CD4-positive, alpha-beta T cell treated with Interleukin-17A for 1 hour (primary cell): ENCODE results near the gene DHRS7B.
A peak's percentile ranks its signal among the peaks of the same experiment; 100 is the strongest.
"Not testable (repeated sequence)": the region's sequence is repeated elsewhere in the genome, so short reads cannot be mapped to it uniquely, and the experiment has no call there.

Source experiments
- DNase-seq: peaks from one replicate; pipeline ENCODE4 v3.0.0-alpha.2; 2020

The DHRS7B gene

DNA sequence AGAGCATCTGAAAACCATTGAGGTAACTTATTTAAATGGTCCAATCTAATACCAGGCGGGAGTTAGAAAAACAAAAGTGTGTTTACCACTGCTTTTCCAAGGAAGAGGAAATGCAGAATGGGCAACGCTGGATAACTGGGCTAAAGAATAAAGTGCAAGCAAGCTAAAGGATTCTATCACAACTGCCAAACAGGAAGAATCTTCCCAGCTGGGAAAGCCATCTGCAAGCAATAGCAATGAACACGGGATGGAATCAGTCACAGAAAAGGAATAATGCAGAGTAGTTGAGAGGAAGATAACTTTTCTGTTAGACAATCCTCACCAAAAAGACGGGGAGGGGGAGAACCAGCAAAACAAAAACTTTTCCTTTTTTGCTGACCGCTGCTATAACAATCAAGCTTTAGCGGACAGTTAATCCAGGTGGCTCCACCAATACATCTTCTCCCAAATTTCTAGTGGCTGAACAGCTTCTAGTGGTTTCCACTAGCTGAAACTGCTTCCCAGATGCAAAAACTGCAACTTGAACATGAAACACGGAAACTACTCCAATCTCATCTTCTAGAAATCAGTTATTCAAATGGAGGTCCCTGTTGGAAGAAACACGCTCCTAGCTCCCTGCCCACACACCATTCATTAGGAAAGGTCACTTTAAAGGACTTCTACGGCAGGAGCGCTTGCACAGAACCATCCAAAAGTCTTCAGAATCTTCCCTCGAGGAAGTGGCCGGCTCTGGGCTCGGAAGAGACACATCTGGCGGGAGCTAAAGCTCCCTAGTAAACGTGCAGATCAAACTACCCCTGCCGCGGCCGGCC, 86.3 kb downstream of the DHRS7B start:
- DNase-seq: no peak

DNA sequence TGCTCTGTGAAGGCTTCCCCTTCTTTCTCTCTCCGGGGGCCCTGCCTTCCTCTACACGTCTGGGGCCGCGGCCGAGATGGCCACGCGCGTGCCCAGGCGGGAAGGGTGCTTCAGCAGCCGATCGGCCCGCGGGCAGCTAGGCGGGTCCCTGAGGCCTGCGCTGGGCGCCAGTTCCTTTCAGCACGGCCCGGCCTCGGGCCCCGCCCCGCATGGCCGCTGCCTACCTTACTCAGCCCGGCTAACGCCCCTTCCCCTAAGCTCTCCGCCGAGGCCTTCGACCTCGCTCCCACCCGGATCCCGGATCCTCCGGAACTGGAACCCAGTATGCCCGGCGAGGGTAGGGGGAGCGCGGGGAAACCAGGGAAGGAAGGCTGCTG, 86.9 kb downstream of the DHRS7B start:
- DNase-seq: no peak

DNA sequence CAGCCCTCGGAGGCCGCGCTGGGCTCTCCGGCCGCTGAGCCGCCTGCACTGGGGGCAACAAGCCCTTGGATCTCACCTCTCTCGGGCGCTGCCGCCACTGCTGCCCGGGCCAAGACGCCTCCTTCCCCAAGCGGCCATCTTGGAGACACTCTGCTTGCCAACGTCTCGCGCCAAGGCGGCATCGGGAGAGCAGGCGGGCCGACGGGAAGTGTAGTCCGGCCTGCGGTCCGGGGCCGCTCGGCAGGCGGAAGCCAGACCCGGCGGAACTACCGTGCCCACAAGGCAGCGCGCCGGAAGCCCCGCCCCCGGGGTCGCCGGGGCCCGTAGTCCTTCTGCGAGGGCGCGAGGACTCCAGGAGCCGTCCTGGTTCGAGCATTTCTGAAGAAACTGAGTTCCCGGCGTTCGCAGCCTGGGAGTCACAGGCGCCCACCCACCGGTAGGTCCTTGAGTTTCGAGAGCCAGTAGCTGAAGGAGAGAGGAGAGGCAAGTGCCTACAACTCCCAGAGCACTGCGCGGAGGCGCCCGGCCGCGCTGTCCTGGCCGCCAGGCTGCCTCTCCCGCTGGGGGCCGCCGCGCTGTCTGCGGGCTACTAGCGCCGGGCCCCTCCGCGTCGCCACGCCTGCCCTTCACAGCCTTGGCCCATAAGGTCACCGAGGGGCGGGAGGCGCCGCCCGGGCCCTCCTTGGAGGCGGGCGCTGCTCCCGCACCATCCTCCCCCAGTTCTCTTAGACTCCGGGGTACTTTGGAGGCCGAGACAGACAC, 87.4 kb downstream of the DHRS7B start, which contains the start of gene TMEM11:
TMEM11 (minus strand) TSS at position 147 of the 762 bp plus-strand sequence; CDS start at position 138, 9 bp downstream.
- DNase-seq: peak; percentile 95

DNA sequence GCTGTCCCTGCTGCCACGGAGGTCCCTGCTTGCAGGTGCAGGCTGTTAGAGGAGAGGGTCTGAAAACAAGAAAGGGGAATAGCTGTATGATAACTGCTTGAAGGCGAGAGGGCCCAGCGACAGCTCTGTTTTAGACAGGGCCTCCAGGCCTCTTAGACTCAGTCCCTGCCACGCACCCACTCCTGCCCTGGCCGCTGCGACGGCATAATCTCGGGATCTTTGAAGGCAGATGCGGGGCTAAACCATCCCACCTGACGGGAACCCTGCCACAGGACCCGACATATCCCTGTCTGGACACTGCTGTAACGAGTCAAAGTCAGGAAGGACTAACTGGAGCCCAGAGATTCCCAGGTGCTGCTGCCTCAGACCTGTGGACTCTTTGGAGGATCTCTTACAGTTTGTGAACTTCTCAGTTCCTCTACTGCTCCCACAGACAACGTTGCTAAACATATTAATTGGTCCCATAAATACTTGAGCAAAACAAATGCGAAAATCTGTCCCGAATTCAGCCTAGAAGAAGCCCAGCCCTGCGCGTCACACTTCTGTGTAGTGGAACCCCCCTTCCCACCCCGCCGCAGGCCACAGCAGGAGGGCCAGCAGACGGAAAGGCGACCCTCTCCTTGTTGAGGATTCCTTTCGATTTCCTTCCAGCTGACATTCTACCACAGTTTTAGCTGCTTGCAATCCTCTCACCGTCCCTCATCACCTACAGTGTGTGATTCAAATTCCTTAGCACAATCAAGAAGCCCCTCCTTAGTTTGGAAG, 88.2 kb downstream of the DHRS7B start:
- DNase-seq: peak; percentile 3

DNA sequence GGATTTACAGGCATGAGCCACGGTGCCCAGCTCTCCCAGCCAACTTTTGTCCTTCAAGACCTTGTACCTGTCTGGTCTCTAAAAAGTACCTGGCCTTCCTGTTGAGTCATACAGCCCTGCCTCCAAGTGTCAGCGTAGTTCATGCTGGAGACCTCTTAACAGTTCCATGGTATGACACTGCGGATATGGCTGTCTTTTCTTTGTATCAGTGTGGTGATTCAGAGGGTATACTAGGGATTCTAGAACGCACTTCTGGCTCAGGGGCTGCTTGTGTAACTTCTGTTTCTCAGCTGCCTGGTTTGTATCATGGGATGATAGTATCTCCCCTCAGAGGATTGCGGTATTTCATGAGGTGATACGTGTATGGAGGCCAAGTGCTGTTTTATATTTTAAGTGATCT, 89.2 kb downstream of the DHRS7B start:
- DNase-seq: no peak

DNA sequence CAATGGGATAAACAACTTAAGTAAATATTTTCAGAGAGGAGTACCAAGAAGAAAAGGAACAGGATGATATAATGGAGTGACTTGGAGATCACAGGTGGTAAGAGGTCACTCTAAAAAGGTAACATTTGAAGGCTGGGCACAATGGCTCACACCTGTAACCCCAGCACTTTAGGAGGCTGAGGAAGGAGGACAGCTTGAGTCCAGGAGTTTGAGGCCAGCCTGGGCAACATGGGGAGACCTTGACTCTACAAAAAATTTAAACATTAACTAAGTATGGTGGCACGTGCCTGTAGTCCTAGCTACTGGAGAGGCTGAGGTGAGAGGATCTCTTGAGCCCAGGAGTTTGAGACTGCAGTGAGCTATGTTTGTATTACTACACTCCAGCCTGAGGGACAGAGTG, 90.6 kb downstream of the DHRS7B start:
- DNase-seq: no peak

DNA sequence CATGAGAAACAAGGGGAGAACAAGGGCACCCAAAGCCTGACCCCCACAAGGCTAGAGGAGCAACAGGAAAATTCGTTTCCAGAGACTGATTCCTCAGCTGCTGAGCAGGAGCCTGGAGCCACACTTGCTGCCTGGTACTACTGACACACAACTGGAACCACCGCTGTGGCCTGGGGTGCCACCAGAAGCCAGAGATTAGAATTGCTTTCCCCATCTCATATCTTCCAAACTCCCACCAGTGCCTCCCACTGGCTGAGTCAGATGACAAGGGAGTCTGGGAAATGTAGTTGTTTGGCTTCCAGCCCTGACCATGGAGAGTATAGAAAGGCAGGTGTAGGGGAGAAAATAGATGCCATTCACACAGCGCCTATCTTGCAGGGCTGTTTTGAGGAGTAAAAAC, 91.3 kb downstream of the DHRS7B start:
- no peak for DNase-seq

DNA sequence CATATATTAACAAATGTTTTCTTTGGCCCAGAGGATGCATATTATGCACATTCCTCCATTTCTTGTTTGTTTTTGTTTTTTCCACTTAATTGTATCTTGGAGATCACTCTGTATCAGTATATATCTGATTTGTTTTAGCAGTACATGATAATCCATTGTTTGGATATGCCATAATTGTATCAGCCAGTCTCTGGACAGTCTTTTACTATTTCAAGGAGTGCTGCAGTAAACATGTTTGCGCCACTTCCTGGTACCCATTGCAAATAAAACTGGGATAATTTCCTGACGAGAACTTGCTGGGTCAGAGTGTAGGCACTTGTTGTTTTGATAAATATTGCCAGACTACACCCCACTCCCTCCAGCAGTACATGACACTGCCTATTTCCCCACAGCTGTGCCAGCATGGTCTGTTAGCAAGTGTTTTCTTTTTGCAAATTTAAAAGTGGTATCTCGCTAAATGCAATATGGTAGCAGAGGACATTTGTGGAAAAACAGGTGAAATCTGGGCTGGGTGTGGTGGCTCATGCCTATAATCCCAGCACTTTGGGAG, 92.1 kb downstream of the DHRS7B start:
- DNase-seq: no peak

DNA sequence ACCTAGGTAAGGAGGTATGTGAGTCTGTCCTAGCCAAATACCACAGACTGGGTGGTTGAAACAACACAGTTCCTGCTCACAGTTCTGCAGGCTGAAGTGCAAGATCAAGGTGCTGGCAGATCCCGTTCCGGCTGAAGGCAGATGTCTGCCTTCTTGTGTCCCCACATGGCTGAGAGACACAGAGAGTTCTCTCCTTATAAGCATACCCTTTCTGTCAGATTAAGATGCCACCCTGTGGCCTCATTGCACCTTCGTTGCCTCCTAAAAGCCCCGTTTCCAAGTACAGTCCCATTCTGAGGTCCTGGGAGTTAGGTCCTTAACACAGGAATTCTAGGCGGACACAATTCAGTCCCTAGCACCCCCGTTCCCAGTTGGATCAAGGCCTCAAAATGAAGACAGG, 96.3 kb downstream of the DHRS7B start:
- no peak for DNase-seq

DNA sequence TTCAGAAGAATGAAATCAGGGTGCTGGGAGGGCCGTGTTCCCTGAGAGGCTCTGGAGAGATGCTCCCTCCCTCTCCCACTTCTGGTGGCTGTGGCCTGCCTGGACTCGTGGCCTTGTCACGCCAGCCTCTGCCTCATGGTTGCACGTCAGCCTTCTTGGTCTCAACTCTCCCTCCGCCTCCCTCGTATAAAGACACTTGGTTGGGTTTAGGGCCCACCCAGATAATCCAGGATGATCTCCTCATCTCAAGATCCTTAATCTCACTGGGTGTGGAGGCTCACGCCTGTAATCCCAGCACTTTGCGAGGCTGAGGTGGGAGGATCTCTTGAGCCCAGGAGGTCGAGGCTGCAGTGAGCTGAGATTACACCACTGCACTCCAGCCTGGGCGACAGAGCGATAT, 100.5 kb downstream of the DHRS7B start:
- not testable (repeated sequence) for DNase-seq

DNA sequence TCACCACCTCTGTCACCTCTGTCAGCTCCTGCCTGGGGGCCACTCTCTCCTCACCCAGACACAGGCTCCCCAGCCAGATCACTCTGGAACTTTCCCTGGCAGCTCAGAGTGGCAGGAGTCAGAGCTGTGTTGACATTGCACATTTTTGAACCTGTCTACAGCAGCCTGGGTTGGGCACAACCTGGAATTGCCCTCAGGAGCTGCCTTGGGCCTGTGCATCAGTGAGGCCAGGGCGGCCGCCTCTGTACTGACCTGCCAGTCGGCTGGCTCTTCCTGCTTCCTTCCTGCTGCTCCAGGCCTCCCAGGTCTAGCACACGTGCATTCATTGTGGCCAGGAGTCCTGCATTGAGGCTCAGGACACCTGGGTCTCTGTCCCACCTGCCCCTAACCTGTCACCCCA, 101.3 kb downstream of the DHRS7B start:
- DNase-seq: no peak

DNA sequence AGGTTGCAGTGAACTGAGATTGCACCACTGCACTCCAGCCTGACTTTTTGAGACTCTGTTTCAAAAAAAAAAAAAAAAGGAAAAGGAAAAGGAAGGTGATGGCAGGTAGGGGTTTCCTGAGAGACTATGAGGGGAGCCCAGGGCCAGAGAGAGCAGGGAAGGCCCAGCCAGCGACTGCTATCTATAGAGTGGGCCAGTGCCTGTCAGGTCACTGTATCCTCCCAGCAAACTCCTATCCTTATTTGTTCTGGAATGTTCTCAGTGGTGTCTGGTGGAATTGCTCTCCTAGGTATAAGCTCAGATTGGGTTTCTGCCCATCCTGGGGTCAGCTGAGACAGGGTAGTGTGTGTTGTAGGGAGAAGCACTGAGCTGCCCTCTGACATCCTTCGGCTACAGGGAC, 102.1 kb downstream of the DHRS7B start:
- no peak for DNase-seq

DNA sequence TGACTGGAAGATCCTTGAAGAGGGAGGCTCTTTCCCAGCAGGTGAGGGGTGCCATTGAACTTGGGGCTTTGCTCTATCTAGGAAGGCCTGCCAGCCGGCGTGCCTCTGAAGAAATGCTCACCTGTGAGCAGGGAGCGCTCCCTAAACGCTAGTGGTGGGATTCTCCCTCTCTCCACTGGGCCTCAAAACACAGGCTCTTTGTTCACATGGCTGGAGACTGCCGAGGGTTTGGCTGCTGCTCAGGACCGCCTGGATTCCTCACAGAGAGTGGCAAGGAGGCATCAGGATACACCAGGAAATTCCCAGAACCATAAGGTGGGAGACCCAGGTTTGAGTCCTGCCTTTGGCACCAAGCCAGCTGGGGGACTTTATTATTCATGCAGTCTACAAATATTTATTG, 104.8 kb downstream of the DHRS7B start:
- no peak for DNase-seq

DNA sequence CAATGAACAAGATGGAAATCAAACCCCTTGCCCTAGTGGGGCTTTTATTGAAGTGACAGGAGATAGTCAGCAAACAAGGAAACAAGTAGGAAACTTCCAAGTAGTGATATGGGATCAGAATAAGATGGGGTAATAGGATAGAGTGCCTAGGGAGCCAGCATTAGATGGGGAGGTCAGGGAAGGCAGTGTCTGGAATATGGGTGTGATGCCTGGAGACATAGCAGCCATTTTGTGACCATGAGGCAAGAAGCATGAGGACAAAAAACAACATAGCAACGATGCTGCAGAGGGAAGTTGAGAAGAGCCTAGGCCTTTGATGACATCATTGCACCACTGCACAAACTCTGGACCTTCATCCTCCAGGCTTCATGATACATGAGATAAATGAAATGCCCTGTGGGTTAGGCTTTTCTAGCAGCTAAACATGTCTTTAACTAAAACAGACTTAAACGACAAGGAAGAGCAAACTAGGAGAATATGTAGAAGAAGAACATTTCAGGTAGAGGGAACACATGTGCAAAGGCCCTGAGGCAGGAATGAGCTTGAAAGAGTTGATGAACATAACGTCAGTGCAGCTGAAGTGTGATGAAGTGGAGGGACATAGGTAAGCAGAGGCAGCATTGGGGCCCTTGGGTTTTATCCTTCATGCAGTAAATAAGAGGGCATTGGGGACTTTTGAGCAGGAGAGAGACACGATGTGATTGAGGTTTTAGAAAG, 105.4 kb downstream of the DHRS7B start:
- no peak for DNase-seq

DNA sequence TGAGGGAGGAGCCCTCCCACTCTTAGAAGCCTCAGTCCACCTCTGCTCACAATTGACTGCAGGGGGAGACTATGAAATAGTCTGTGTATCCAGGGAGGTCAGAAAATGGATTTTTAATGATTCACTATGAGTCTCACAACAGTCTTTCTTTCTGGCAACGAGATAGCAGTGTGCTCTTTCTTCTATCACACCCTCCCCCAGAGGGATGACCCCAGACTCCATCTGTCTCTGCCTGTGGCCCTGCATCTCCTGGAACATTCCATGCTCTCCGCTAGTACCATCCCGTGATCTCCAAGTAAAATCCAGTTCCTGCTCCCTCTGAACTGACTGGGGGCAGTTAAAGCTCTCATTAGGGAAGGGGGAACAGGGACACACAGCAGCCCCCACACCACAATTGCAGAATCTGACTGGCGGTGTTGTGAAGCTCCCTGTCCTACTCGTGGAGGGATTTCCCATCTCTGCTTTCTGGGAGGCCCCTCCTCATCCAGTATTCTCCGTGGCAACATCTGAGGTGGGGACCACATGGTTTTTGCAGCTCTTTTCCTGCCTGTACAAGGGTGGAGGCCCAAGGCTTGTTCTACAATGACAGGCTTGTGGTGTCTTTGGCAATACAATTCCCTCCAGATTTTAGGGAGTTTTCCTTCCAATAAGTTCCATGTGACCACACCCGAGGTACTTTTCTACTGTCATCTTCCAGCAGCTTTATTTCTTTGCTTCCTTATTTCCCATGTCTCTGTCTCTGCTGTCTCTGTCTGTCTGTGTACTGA, 107.0 kb downstream of the DHRS7B start:
- DNase-seq: no peak

DNA sequence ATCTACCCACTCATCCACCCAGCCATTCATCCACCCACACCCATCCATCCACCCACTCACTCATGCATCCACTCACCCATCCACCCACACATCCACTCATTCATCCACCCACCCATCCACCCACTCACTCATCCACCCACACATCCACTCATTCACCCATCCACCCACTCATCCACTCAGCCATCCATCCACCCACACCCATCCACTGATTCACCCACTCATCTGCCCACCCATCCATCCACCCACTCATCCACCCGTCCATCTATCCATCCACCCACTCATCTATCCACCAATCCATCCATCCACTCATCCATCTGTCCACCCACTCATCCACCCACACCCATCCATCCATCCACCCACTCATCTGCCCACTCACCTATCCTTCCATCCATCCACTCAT, 109.2 kb downstream of the DHRS7B start:
- DNase-seq: no peak

DNA sequence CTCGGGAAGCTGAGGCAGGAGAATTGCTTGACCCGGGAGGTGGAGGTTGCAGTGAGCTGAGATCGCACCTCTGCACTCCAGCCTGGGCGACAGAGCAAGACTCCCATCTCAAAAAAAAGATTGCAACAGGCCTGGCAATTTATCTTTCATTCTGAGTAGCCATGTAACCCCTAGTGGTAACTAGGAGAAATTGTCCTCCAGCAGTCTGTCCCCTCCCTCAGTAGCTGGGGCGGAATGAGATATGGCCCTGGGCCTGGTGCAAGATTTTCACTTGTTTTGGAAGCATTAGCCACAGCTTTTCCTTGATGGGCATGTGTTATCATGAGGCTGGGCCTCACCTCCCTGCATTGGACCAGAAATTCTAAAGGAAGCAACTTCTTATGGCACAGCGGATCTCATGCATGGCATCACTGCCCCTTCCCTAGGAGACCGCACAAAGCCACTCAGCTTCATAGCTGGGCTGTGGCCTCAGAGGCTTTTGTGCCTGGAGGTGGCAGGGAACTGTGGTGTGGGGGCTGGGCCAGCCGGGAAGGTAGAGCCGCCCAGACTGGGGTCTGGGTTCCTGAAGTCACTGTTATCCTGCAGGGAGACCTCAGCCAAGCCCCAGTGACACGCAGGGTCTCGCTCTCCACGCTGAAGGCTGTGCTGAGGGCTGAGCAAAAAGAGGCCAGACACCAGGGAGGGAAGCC, 113.1 kb downstream of the DHRS7B start:
- DNase-seq: no peak

DNA sequence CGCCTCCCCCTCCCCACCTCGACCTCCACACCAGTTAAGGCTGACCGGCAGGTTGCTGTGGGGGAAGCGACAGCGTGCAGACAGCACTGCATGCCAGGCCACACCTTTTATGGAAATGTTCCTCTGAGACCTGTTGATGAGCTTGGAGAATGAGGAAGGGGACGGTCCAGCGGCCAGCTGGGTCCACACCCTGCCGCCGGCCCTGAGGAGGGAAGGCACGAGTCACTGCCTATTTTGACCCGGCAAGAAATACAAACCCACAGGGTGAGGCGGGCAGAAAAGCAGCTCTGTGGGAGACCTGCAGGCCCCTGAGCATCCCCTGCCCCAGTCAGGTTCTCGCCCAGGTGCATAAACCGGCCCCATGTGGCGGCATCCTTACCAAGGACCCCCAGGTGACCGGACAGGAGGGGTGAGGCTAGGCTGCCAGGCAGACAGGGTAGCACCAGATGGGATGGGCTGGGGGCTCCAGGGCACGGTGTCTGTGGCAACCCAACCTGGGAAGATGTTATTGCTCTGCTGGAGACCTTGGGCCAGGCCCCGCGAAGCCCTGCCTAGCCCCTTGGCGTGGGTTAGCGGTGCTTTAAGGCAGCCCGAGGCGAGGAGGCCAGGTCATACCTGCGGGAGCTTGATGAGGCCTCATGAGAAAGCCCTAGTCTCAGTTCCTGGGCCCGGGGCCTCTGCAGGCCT, 113.7 kb downstream of the DHRS7B start:
- no peak for DNase-seq
